Right kidney (tissue), 1 donor: ENCODE data around the gene NAV2.

ENCODE experiments used
- DNase-seq: peaks from one replicate; pipeline ENCODE4 v3.0.0-alpha.2; 2016

Gene NAV2

DNA sequence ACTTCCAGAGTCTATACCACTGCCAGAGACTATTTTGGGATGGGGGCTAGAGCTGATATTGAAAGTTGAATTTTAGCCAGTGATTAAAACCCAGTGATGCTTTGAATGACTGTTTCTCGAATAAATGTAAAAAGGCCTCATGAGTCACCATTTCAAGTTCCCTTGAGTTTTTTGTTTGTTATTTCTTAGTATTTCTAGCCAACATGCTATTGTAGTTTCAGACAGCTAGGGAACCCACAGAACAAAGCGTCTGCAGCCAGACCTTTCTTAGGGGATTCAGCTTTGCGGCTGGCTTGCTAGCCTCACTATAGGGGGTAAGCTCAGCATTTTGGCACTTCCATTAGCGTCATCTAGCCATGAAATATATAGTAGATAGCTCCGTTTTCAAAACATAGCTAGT is 381.1 kb downstream of the NAV2 start:
- DNase-seq = no peak

DNA sequence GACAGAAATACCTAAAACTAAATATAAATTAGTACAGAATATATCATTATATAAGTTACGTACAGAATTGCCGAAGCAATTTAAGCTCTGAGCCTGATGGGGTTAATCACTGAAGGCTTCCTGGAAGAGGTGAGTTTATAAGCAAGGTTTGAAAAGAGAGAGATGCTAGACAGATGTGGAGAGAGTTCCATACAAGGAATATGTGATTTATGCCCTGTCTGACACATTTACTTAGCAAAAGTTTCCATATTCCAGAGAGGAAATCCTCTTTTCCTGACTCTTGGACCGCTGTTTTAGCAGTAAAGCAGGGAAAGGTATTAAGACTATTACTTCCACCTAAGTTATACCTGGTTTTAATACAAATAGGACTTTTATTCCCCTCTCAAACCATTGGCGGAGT is 382.6 kb downstream of the NAV2 start:
- no peak for DNase-seq

DNA sequence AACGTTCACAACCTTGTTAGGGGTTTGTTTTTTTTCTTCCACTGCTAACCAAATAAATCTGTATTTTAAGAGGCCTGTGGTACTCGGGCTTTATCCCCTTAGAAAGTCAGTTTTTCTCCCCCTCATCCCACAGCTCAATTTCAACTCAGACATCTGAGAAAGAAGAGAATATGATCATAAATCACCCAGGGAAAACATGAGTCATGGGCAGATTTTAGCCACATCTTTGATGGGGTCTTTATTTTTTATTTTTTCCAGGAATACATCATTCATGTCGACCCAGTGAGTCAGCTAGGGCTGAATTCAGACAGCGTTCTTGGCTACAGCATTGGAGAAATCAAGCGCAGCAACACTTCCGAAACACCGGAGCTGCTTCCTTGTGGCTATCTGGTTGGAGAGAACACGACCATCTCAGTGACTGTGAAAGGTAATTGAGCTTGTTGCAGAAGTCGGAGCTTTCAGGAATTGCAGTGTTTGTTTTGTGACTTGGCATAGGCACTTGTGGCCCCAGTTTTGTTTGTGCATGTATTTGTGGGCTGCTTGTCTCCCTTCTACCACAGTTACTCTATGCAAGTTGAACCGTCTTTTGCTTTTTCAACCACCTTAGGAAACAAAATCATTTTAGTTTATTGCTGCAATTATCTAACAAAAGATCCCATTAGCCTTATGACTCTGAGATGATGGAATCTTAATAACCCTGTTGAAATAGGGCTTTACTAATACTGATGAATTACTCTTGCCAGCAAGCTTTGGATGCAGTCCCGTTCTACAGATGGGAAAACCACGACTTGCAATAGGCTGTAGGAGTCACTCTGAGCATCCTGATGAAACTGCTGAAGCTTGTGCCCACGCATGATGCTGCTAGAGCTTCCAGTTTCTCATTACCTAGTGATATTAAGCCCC is 384.9 kb downstream of the NAV2 start:
- DNase-seq = no peak

DNA sequence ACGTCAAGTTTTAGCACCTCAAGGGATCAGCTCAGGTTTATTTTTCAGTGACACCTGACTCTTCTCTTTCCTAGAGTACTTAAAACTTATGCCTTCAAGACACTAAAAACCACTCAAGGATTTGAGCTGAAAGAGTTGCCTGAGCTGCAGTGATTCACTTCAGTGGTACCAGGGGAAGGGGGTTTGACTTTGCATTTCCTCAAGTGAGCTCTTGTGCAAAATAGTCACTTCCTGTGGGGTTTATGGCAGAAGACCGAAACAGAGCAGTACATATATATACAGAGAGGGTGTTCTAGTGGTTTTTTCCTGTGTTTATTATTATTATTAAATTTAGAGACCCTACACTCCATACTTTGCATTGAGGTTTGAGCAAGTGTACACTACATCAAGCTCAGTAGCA is 386.9 kb downstream of the NAV2 start:
- no peak for DNase-seq

DNA sequence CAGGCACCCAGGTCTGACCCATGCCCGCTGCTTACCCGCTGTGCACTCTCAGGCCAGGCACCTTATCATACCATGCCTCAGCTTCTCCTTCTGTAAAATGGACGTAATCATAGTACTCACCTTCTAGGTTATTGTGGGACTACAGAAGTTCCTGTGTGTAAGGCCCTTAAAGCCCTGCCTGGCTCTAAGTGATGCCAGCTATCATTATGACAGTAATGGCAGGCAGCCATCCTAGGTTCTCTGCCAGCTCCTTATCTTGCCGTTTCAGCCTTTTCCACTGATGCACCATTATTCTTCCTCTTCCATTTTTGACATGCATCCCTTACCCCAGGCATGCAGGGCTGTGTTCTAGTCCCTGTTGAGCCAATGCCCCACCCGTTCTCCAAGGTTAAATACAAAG is 389.8 kb downstream of the NAV2 start:
- DNase-seq = no peak

DNA sequence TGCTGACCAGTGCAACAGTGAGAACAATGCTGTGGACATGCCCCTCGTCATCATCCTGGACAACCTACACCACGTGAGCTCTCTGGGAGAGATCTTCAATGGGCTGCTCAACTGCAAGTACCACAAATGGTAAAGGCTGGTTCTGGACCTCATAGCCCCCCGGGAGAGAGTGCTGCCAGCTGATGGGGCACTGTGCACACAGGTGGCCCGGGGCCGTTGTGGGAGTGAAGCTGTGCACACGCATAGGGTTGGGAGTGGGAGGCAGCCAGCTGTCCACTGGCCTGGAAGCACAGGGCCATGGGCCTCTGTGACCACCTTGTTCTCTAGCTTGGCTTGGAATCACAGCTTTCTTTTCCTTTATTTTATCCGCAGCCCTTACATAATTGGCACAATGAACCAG is 390.6 kb downstream of the NAV2 start:
- no peak for DNase-seq

DNA sequence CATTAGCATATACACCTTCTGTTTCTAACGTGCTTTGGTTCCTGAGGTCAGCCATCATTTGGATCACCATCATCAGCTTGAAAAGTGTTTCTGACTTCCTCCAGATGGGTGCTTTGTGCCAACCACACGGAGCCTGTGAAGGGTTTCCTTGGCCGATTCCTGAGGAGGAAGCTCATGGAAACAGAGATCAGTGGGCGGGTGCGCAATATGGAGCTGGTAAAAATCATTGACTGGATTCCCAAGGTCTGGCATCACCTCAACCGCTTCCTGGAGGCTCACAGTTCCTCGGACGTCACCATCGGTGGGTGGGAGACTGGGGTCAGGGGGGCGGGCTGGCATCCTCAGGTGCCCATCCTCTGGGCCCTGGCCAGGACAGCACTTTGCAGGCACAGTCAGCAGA is 392.8 kb downstream of the NAV2 start:
- no peak for DNase-seq

DNA sequence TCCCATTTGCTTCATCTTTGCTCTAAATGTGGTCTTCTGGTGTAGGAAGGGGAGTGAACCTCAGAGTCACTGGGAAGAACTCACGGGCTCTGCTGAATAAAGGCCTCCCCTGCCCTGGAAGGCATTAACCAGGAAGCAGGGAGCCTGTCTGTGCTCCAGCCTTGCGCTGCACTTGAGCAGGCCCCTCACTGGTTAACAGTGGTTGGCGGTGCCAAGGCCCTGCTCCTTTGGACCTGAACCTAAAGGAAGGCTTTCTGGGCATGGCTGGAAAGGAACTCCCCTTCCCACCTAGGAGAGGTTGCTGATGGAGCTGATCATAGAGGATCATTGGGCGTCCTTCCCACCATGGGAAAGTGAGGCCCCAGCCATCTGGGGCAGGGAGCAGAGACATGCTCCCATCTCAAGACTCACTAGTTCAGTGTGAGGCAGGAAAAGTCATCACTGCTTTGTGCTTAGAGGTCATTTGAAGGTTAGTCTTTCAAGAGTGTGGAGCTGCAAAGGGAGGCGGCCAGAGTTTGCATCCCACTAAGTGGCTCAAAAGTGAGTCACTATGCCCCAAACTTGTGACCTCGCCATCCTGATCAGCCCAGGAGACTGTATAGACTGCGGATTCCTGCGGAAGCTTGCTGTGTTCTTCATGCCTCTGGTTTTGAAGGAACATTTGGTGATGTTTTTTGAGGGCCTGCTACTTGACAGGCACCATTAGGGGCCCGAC is 397.3 kb downstream of the NAV2 start:
- DNase-seq = no peak

DNA sequence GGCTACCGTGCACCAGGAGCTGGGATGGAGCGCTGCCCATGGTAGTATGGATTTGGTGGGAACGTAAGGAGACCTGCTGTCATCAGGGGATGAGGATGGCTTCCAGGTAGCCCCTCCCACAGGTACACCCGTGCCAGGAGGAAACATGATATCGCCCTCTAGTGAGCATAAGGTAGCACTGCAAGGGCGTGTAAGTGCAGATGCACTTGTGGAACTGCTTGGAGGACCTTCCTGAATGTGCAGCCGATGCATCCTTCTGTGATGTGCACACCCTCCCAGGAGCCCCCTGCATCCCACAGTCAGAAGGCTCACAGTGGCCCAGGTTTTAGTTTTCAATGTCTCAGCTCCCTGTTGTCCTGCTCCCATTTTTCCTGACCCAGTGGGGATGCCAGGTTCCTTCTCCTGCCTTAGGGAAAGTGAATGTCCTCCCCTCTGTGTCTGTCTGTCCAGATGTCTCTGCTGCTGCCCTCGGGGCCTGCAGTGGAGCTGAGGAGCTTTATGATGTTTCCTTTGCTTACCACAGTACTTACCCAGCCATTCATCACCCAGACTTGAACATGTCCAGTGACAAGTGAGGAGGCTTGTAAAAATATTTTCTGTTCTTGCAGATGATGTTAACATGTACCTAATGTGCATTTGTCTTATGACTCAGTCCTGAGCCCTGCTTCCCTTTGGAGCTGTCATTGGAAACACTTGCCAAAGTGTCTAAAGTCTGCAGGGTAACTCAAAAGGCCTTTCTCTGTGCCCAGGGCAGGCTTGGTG is 398.5 kb downstream of the NAV2 start:
- DNase-seq = peak; percentile 51

DNA sequence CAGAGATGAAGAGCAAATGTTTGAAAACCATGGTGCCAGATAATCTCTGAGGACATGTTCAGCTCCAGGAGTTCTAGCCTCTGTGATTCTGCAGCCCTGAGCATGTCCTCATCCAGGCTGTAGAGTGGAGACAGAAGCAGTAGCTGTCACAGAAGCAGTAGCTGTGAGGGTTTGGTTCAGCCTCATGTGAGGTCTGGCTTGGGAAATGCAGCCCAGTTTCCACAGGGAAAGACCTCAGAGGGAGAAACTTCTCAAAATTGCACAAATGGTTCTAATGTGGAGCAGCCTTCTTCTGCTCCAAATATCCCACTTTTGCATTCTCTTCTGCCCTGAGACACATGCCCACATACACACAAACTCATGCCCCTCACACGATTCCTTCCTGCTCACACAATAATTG is 399.2 kb downstream of the NAV2 start:
- DNase-seq = no peak

DNA sequence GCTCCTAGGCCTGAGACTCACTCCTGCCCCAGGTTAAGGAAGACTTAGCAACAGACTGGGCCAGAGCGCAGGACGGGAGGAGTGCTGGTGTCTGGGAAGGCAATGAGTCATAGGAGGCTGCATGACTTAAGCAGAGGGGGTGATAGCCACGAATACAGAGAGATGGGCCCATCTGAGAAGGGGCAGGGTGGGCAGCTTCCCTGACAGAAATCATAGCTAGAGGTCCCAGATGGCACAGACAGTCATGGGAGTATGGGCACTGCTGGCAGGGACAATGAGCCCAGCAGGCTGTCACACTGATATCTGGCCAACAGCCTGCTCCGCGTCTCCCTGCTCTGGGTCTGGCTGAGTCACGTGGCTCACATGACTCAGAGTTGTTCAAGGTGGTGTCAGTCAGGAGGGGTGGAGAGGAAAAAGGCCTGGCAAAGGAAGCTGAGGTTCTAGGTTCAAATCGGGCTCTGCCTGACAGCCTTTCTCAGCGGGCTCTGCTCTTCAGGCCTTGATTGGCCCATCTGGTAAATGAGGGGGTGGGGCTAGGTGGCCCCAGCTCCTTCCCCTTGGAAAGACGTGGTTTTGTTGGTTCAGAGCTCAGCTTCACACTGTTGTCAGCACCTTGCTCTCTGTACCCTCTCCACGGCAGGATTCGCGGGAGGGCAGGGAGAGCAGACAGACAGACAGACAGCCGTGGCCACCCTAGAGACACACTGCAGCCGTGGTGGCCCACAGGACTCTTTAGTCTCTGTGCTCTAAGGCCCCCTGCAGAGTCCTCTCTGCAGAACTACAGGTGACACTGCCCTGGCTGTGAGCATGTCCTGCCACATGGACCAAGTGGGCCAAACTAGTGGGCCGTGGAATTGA is 399.9 kb downstream of the NAV2 start:
- DNase-seq = no peak

DNA sequence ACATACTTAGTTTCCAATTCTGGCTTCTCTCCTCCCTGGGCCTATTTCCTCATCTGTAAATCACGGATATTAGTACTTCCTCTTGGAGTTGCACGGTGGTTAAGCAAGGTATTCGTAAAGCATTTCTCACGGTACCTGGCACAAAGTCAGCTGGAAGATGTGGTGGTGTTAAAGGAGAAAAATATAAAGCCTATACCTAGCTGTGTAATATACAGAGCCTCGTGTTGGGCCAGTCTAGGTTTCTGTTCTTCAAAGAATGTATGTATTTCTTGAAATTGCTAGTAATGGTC is 400.5 kb downstream of the NAV2 start:
- no peak for DNase-seq

DNA sequence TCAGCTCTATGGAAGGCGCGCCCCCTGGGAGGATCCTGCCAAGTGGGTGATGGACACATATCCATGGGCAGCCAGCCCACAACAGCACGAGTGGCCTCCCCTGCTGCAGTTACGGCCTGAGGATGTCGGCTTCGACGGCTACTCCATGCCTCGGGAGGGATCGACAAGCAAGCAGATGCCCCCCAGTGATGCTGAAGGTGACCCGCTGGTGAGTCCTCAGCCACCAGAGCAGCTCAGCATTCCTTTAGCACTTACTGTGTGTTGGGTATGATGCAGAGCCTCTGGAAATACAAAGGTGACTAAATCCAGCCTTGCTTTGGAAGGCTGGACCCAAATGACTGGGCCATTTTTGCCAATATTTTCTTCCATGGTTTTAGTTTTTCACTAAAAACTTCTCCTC is 402.0 kb downstream of the NAV2 start:
- no peak for DNase-seq

DNA sequence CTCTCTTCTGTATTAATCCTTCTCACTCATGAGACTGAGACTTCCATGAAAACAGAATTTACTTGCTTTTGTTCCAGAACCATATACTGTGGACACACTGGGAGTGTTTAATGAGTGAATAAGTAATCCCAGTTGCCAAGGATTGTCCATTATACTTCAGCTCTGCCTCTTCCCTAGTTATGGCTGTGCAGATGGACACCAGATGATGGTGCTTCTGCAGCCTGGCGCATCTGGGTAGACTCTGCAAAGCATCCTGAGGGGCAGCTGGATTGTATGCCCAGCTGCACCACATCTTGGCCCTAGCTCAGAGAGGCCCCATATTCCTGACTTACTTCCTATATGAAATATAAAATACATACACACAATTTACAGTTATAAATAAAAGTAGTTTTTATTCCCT is 404.2 kb downstream of the NAV2 start:
- no peak for DNase-seq

DNA sequence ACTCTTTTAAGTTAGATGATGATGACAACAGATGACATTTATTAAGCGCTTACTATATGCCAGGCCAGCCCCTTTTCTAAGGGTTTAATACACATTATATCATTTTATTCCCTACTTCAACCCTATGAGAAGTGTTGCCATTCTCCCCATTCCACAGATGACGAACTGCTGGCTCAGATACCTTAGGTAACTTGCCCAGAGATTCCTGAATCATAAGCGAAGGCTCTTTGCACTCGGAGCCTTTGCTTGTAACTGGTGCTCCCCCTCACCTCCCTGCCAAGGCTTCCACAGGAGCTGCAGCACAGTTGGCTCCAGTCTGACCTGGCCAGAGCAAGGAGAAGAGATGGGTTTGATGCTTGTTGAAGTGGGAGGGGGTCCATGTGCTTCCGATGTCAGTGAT is 404.7 kb downstream of the NAV2 start:
- DNase-seq = no peak

DNA sequence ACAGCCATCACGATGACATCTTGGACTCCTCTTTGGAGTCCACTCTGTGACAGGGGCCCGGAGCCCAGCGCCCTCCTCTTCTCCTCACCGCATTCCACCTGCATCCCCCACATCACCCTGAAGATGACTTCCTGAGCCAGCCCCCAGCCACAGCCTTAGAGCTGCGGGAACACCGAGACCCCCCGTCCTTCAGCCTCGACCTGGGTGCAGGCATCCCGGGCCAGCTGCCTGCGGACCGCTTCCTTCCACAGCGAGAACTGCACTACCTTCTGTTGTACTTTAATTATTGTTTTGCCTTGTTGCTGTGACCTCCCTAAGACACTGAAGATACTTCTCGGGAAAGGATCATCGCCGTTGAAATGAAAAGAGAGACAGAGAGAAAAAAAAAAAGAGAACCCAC is 405.6 kb downstream of the NAV2 start:
- DNase-seq = no peak

DNA sequence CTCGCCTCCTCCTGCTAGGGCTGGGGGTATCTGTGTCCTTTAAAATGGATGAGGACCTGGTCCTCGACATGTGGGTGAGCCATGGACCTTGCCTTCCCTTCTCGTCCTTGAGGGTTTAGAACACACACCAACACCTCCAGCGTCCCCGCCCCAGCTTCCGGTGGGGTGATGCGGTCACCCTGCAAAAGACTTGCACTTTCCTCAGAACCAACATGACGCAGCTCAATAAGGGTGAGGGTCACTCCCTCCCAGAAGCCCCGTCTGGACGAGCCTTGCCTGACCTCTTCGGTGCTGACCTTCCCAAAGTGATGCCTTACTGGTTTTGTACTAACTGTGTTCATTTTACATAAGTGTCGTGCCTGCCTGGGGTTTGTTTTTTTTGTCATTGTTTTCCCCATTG is 406.7 kb downstream of the NAV2 start:
- no peak for DNase-seq

DNA sequence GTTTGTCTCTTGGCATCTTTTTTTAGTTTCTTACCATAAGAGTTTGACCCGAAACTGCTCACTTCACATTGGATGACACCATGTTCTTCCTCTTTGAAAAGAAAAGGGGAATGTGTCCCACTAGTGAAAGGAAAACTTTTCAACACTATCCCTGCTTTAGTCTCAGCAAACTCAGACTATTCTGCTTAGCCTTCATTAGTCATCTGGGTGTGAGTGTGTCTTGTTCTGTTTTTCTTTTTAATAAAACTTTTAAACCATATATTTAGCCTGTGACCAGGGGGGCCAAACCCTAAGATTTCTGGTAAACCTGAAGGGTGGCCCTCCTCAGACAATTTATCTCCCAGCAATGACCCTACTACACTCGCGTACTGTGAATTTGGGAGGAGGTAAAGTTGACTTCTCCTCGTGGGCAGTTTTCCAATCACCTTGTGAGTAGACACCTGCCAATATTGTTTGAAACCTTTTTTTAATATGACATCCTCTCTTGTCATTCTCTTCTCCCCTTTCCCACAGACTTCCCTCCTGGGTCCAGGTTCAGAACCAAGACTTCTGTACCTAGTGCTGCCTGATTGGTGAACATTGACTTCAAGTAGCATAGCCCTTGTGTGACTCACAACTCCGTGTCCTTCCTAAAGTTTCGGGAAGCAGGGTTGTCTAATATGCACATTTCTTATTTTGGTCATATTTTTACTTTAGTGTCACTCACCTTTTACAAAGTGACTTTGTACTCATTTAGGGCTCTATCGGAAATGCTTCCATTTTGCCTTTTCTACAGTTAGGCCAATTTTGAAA is 407.7 kb downstream of the NAV2 start:
- DNase-seq = no peak

DNA sequence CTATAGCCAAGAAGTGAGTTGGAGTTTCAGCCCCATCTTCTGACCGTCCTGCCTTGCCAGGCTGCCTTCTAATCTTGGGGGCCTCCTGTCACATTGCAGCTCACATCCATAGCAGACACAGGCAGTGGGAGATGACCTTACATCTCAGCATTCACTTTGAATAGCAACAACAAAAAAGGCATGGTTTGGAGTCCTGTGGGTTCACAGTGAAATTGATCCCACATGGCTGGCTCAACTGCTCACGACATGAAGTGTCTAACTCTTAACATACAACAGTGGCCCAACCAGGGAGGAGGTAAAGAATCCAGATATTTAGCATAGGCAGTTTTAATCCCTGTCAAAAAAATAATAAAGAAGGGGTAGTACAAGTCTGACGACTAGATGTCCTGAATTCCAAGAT is 409.5 kb downstream of the NAV2 start:
- no peak for DNase-seq

DNA sequence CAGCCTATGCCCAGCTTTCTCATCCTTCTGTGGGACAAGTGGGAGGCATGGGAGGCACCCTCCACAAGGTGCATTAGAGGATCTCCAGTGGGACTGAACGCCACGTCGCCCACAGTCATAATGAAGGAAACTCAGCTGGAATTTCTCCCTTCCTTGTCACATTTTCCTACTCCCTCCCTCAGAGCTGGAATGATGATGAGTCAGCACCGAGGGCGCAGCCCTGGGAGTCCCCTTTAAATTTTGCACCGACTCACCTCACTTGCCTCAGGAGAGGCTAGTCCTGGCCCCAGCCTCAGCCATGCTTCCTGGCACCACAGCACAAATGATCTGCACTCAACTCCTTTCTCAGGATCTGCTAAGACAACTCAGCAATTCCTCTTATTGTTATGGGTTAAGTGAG is 413.3 kb downstream of the NAV2 start:
- no peak for DNase-seq

DNA sequence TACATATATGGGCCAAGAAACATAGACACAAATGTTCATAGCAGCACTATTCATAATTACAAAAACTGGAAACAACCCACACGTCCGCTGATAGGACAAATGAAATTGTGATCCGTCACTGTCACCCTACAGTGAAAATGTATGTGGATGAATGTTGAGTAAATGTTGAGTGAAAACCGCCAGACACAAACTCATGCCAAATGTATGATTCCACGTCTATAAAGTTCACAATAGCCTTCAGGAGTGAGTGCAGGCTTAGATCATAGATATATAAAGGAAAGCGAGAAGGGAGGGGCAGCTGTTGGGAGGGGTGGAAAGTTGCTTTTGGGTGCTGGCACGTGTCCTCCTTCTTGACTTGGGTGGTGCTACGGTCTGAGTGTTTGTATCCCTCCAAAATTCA is 414.1 kb downstream of the NAV2 start:
- no peak for DNase-seq
